ENCODE measurements around the gene DPYD. TPM values are rescaled to one million over a fixed set of nuclear protein-coding genes. Genes with fewer than 3 reads are reported as not detected.

Gene DPYD
- polyA plus RNA-seq, 1 of the 3 experiments (the other 2 are of a cell fraction) = 23.0 TPM

DNA sequence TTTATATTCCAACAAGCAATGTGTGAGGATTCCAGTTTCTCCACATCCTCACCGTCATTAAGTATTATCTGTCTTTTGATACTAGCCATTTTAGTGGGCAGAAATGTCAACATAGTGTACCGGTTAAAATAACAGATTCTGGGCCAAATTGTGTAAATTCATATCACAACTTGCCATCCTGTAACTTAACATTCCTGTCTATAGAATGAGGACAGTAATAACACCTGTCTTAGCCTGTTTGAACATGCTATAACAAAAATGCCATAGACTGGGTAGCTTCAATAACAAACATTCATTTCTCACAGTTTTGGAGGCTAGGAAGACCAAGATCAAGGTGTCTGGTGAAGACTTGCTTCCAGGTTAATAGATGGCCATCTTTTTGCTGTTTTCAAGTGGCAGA lies 708.2 kb downstream of the DPYD start:
- no peaks in the 10 kb centered on the region for H3K9me3 ChIP-seq
- H4K20me1 ChIP-seq (ENCODE audit: insufficient read depth) = no peaks in the 10 kb centered on the region
- no peak for DNase-seq
- H3K4me2 ChIP-seq = no peak overlapping the region
- no peak overlapping the region for H3K27ac ChIP-seq (ENCODE audit: low read depth in 2 of 2, low read length in 1 of 2)
- H3K4me3 ChIP-seq (ENCODE audit: low read depth in 2 of 2, low read length in 1 of 2) = no peak overlapping the region
- H3K79me2 ChIP-seq (ENCODE audit: insufficient read depth) = no peaks in the 10 kb centered on the region
- ChIA-PET POLR2A (no interaction called here), CTCF (no interaction called here)
- H3K36me3 ChIP-seq (replicated peaks in 1 of 2; ENCODE audit: control insufficient read depth in 1 of 2, insufficient read depth in 2 of 2, low read length in 1 of 2) = peaks cover 0 to 12% of the 10 kb centered on the region in 2 experiments
- H2AFZ ChIP-seq (ENCODE audit: low read depth) = no peak overlapping the region
- H3F3A ChIP-seq (replicated peaks; ENCODE audit: insufficient read depth) = peaks cover 5% of the 10 kb centered on the region
- TF ChIP-seq NRF1 (IDR thresholded peaks at IDR 0.05; ENCODE audit: low read depth, low read length) (no peak), SIN3A (IDR thresholded peaks at IDR 0.05; ENCODE audit: borderline replicate concordance, low read depth, low read length) (no peak), POLR2AphosphoS5 (IDR thresholded peaks at IDR 0.05; ENCODE audit: low read depth, low read length) (no peak), RXRA (IDR thresholded peaks at IDR 0.05; ENCODE audit: borderline replicate concordance, low read depth) (no peak), NFIC (IDR thresholded peaks at IDR 0.05; ENCODE audit: borderline replicate concordance) (no peak), RCOR1 (IDR thresholded peaks at IDR 0.05; ENCODE audit: low read length) (no peak), MXI1 (IDR thresholded peaks at IDR 0.05; ENCODE audit: low read depth, low read length) (no peak), EP300 (IDR thresholded peaks at IDR 0.05; ENCODE audit: borderline replicate concordance in 1 of 2, low read depth in 1 of 2, low read length in 1 of 2) (no peak)
- TF ChIP-seq, protein P1, sequence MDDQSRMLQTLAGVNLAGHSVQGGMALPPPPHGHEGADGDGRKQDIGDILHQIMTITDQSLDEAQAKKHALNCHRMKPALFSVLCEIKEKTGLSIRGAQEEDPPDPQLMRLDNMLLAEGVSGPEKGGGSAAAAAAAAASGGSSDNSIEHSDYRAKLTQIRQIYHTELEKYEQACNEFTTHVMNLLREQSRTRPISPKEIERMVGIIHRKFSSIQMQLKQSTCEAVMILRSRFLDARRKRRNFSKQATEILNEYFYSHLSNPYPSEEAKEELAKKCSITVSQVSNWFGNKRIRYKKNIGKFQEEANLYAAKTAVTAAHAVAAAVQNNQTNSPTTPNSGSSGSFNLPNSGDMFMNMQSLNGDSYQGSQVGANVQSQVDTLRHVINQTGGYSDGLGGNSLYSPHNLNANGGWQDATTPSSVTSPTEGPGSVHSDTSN (IDR thresholded peaks at IDR 0.05) = no peak
- TF ChIP-seq, protein P2, sequence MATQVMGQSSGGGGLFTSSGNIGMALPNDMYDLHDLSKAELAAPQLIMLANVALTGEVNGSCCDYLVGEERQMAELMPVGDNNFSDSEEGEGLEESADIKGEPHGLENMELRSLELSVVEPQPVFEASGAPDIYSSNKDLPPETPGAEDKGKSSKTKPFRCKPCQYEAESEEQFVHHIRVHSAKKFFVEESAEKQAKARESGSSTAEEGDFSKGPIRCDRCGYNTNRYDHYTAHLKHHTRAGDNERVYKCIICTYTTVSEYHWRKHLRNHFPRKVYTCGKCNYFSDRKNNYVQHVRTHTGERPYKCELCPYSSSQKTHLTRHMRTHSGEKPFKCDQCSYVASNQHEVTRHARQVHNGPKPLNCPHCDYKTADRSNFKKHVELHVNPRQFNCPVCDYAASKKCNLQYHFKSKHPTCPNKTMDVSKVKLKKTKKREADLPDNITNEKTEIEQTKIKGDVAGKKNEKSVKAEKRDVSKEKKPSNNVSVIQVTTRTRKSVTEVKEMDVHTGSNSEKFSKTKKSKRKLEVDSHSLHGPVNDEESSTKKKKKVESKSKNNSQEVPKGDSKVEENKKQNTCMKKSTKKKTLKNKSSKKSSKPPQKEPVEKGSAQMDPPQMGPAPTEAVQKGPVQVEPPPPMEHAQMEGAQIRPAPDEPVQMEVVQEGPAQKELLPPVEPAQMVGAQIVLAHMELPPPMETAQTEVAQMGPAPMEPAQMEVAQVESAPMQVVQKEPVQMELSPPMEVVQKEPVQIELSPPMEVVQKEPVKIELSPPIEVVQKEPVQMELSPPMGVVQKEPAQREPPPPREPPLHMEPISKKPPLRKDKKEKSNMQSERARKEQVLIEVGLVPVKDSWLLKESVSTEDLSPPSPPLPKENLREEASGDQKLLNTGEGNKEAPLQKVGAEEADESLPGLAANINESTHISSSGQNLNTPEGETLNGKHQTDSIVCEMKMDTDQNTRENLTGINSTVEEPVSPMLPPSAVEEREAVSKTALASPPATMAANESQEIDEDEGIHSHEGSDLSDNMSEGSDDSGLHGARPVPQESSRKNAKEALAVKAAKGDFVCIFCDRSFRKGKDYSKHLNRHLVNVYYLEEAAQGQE (IDR thresholded peaks at IDR 0.05; ENCODE audit: low read depth, low read length) = no peak
- TF ChIP-seq, protein P3, sequence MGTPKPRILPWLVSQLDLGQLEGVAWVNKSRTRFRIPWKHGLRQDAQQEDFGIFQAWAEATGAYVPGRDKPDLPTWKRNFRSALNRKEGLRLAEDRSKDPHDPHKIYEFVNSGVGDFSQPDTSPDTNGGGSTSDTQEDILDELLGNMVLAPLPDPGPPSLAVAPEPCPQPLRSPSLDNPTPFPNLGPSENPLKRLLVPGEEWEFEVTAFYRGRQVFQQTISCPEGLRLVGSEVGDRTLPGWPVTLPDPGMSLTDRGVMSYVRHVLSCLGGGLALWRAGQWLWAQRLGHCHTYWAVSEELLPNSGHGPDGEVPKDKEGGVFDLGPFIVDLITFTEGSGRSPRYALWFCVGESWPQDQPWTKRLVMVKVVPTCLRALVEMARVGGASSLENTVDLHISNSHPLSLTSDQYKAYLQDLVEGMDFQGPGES (IDR thresholded peaks at IDR 0.05; ENCODE audit: low read depth, low read length) = no peak
- TF ChIP-seq, protein P4, sequence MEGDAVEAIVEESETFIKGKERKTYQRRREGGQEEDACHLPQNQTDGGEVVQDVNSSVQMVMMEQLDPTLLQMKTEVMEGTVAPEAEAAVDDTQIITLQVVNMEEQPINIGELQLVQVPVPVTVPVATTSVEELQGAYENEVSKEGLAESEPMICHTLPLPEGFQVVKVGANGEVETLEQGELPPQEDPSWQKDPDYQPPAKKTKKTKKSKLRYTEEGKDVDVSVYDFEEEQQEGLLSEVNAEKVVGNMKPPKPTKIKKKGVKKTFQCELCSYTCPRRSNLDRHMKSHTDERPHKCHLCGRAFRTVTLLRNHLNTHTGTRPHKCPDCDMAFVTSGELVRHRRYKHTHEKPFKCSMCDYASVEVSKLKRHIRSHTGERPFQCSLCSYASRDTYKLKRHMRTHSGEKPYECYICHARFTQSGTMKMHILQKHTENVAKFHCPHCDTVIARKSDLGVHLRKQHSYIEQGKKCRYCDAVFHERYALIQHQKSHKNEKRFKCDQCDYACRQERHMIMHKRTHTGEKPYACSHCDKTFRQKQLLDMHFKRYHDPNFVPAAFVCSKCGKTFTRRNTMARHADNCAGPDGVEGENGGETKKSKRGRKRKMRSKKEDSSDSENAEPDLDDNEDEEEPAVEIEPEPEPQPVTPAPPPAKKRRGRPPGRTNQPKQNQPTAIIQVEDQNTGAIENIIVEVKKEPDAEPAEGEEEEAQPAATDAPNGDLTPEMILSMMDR (IDR thresholded peaks at IDR 0.05) = no peak
- H3K9ac ChIP-seq = no peak overlapping the region
- H3K27me3 ChIP-seq (ENCODE audit: insufficient read depth) = no peaks in the 10 kb centered on the region
- WGBS (ENCODE audit: low lambda C conversion rate) = 97% methylated on average over 2 of the region's 2 CpGs
- no peaks in the 10 kb centered on the region; a peak in 1 of 4 replicates for H3K4me1 ChIP-seq (ENCODE audit: control insufficient read depth in 1 of 2, insufficient read depth in 2 of 2, low read depth in 1 of 2, low read length in 1 of 2)
- no peaks in the 10 kb centered on the region for H3K9me2 ChIP-seq
